Stimulated activated CD4-positive, alpha-beta T cell treated with anti-CD3 and anti-CD28 coated beads, TNF-alpha, amount 100 ng/mL, for 1 hour (primary cell): Measurements from ENCODE around the gene SLBP.
"Not testable (repeated sequence)": the region's sequence is repeated elsewhere in the genome, so short reads cannot be mapped to it uniquely, and the experiment has no call there.

Experiments
- DNase-seq, 3 donors: peaks; one replicate each; pipeline ENCODE4 v3.0.0-alpha.2; 2020; ENCODE audit warnings: low read depth in 3 of 3, low spot score in 1 of 3

Gene SLBP

DNA sequence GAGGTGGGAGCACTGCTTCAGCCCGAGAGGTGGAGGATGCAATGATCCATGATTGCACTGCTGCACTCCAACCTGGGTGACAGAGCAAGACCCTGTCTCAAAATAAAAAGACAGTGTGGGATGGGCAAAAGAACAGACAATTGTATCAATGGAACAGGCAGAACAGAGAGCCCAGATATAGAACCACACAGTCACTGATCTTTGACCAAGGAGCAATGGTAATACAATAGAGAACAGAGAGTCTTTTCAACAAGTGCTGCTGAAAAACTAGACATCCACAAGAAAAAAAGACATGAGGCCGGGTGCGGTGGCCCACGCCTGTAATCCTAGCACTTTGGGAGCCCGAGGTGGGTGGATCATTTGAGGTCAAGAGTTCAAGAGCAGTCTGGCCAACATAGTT is 33.9 kb downstream of the SLBP start:
- no peak for DNase-seq

DNA sequence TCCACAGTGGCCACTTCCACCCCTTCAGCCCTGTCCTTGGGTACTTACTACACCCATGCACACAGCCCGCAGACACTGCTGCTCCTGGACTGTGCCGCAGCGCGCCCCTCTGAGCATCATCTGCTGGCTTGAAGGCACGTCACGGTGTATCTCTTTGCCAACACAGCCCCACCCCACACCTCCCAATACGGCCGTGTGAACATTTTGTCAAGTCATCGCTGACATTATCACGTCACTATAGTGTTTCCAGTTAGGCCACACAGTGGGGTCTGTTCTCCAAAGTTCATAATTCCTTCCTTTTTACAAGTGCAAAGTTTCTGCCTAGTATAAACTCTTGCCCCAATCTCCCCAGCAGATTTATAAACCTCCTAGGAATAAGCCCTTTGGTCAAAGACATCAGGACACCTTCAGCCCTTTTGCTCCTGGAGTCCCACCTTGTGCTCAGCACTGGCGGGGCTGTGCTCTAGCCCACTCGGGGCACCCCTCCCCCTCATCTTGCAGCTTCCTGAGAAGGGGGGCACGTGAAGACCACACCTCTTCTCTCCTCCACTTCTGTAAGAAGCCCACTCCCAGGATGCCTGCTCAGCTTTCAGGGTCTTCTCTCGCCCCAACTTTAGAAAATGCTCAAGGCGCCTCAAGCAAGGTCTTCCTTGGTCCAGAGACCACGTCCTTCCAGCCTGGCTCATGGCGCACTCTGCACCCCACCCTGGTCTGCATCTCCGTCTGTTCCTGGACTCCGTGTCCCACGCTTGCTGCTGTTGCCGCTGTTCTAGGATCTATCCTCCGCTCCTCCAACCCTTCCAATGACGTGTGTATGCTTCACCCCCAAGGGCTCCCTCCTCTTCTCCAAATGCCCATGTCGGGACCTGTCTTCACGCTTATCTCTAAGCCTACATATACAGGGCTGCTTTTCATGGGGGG is 35.3 kb downstream of the SLBP start:
- DNase-seq: no peak

DNA sequence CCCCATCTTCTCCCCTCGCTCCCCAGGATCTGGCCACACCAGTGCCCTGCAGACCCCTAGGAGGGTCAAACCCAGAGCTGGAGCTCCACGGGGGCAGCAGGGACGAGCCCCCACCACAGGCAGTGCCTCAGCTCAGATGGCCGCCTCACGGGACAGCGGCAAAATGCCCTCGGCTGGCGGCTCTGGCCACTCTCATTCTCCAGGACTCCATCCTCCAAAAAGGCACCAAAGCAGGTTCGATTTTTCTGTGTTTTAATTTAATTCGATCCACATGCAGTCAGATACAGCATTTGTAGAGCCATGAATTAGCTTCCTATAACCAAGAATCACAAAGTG is 36.3 kb downstream of the SLBP start:
- DNase-seq: no peak

DNA sequence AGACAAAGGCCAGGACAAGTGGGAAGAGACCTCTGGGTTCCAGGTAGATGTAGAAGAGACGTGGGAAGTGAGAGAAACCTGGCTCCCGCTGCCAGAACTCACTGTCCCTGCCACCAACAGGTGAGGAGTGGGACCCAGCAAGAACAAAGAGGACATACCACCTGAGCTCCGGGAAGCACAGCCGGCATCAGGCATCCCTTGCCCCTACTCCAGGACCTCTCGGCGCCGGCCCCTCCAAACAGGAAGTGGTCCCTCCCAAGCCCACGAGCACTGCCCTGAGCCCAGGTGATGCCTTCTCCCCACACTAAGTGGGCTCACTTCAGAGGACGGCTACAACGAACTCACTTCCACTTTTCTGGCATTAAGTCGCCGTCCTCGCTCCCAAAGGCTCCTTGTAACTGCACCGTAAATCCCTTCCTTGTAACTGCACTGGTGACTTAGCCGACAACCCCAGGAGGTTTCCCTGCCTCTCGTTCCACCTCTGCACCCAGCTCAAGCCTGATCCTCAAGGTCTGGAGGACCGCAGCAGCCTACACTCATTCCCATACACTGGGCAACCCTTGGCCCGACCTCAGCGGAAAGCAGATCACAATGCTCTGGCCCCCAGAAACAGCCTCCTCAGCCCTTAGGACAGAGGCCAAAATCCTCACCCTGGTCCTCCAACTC is 36.9 kb downstream of the SLBP start:
- DNase-seq: no peak

DNA sequence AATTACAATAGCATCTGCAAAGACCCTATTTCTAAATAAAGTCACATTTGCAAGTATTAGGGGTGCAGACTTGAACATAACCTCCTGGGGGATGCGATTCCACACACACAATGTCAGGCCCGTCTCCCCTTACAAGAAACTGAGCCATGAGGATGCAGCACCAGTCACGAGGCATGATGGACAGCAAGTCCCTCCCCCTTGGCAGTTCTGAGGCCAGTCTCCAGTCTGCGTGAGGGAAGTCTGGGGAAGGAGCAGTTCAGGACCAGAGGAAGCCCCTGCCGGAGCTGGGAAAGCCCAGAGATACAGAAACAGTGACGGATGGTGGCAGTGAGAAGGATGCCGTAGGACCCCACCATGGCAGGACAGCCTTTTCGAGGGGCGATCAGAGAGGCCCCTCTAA is 37.4 kb downstream of the SLBP start:
- DNase-seq: no peak

DNA sequence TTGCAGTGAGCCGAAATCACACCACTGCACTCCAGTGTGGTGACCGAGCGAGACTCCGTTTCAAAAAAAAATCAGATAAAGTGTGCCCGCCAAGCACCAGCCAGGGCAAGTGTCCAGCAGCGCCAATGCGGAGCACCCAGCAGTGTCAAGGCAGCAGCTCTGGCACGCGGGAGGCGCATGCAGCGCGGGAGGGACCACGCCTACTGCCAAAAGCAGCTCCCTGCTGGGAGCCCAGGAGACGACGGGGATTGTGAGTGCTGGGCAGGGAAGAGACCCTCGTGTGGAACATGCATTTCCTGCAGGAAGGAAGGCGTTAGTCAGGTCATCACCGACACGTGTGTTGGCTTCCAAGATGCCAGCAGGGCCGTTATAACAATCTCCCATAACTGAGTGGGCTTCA is 38.4 kb downstream of the SLBP start:
- DNase-seq: no peak

DNA sequence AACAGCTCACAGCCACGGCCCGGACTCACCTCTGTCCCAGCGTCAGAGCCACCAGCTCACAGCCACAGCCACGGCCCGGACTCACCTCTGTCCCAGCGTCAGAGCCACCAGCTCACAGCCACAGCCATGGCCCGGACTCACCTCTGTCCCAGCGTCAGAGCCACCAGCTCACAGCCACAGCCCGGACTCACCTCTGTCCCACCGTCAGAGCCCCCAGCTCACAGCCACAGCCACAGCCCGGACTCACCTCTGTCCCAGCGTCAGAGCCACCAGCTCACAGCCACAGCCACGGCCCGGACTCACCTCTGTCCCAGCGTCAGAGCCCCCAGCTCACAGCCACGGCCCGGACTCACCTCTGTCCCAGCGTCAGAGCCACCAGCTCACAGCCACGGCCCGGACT is 41.1 kb downstream of the SLBP start:
- not testable (repeated sequence) for DNase-seq

DNA sequence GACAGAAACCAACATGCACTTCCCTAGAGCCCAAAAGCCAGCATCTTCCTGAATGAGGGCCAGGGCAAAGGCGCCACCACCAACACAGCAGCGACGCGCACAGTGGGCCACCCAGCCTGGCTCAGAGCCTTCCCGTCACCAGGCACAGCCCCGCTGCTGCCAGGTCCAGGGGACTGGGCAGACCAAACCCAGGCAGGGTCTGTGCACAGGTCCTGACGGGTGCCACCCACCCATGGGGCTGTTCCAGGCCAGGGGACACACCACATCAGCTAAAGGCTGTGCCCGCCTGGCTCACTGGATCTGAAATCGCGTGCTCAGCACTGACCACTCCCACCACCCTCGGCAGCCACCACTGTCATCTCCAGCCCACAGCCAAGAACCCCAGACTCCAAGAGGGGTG is 41.8 kb downstream of the SLBP start:
- DNase-seq: no peak

DNA sequence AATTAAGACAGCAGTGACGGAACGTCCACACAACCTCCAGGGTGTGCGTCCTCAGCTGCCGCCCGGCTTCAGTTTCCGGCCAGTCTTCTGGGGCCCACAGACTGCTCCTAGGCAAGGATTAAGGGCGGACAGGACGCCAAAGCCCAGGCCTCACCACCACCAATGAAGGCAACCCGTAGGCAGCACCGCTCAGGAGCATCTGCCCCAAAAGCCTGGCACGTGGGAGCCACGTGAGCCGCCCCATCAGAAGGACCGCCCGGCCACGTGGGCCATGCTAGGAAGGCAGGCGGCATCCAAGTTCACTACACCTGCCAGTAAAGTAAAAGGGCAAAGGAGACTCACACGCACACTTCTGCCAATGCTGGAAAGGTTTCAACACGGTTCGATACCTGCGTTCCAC is 42.3 kb downstream of the SLBP start:
- DNase-seq: no peak

DNA sequence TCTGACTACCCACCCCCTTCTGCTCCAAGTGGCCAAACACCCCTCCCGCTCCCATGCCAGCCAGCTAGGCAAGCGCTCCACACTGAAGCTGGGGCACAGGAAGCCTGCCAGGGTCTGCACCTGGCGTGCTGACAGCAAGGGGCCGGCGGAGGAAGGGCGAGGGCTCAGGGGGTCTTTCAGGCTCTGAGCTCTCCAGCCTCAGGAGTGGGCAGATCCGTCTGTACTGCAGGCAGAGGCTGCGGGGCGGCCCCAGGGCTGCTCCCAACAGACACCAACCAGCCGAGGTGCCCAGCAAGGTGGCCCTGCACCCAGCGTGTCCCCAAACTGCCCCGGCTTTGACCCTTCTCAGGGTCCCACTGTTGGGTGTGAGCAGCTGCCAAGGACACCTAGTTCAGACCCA is 42.8 kb downstream of the SLBP start:
- no peak for DNase-seq

DNA sequence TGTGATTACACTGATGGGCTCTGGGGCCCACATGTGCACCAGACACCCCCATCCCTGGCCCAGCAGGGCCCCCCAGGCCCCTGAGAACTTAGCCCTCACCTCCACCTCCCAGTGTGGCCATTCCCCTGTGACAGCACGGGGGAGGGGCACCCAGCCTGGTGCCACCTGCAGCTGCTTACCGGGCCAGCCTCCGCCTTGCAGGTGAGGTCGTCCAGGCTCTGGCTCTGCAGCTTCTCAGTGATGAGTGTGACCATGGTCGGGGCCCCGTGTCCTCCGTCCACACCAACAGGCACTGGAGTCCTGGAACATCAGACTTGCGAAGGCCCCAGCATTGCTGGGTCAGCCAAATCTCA is 43.7 kb downstream of the SLBP start:
- no peak for DNase-seq

DNA sequence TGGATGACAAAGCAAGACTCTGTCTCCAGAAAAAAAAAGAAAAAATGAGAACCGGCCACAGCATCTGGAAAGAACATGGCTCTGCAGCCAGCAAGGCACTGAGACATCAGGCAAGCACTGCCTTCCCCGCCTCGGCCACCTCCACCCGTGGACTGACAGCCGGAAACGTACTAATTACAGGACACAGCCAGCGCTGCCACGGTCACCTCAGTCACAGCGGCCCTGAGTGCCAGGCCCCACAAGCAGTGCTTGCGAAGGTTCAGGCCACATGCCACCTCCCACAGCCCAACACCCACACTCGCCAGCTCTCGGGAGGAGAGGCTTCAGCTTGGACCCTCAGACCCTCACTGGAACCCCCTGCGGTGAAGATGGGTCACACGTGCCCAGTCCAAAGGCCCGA is 44.8 kb downstream of the SLBP start:
- DNase-seq: no peak

DNA sequence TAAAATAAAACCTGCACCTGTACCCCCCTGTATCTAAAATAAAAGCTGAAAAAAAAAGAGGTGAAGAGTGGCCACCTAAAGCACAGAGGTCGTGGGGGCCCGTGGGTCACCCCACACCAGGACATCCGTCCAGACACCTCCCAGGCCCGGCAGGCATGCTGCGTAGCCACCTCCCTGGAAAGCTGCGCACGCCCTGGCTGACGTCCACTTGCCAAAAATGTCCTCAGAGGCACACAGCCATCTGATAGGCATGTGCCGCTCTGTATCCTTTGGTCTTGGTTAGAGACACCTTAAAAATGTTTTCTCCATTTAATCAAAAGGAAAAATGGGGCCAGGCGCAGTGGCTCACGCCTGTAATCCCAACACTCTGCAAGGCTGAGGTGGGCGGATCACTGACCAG is 45.7 kb downstream of the SLBP start:
- no peak for DNase-seq

DNA sequence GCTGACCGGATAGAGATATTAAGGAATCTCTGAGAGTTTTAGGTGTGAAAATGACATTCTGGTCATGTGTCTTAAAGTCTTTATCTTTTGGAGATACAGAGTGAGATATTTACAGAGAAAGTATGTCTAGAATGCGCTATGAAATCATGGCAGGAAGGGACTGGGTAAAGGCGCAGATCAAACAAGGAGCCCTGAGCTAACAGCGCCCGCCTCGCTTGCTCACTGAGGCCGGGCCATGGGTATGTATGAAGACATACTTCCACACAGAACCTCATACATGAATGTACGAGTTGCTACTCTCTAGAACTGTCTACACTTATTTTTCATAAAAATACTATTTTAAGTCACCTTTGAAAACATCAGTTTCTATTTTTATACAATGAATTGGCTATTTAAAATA is 48.0 kb downstream of the SLBP start:
- no peak for DNase-seq

DNA sequence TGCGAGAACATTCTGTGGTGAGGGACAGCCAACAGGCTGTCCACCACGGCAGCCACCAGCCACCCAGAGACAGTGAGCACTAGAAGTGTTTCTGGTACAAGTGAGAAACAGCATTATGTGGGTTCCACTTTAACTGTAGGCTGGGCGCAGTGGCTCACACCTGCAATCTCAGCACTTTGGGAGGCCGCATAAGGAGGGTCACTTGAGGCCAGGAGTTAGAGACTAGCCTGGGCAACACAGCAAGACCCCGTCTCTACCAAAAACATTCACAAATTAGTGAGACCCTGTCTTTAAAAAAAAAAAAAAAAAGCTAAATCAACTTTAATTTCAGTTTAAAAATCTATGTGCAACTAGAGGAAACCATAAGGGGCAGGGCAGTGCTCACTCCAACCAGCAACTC is 48.6 kb downstream of the SLBP start:
- DNase-seq: no peak

DNA sequence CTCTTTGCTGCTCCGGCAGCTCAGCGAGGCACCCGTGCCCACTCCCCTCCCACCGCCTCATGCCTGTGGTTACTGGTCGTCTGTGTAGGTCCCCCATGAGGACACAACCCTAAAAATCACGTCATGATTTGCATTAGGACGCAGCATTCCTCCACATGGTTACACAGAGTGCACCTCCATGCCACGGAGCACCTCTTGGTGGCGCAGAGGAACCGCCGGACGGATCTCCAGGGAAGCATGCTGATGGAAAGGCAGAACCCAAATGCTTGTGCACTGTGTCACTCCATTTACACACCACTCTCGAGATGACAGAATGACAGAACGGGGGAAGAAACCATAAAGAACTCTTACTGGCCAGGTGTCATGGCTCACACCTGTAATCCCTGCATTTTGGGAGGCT is 50.4 kb downstream of the SLBP start:
- DNase-seq: no peak

DNA sequence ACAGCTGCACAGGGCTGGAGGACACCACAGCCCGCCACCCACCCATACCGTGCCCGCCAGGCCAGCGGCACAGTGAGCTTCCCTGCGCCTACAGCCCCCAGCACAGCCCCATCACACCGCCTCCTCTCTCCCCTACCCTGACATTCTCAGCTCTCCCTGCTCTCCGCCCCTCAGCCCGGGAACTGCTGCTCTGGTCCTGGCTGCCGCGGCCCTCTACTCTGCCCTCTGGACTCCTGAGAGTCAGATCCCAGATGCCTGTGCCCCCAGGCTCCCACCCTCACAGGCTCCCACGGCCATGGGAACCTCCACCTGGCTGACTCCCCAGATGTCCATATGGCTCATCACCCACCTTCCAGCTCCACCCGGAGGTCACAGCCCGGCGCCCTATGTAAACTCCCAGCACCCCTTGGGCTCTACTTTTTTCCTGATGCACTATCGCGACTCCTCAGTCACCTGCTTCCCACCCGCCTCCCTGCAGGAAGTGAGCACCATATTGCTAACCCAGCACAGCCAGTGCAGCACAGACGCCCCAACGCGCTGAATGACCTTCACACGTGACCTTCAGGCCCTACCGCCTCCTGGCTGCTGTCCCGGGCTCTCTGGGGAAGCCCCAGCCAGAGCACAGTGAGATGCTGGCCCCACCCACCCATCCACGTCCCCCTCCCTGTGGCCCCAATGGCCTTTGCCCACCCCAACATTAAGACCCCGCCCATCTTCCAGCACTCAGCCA is 51.0 kb downstream of the SLBP start:
- no peak for DNase-seq

DNA sequence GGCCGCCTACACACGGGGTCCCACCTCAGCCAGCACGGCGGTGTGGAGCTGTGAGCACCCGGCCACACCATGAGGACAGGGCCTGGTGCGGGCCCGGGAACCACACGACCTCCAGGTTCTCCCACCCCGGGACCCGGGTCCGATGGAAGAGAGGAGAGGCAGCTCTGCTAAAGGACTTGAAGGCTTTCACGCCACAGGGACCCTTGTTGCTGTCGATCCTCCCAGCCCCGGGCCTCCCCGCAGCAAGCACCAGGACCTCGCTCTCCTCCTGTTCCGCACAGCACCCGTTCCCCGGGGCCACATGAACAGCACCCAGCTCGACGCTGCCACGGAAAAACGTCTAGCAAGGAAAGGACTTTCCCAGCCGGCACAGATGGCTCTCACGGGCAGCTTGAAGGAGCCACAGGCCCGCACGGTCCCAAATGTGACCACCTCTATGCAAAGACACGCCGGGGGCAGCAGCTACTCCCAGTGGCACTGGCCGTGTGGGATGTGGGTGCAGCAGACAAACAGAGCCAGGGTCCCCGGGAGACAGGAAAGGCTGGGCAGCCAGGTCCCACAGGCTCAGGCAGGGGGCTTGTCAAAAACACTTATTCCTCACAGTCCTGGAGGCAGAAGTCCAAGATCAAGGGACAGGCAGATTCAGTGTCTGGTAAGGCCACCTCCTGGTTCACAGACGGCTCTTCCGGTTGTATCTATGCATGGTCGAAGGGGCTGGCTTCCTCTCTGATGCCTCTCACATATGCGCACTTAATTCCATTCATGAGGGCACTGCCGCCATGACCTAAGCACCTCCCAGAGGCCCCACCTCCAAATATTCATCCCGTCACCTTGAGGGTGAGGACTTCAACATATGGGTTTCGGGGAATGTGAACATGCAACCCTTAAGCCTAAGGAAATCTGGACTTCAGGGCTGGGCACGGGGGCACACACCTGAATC is 52.7 kb downstream of the SLBP start:
- no peak for DNase-seq

DNA sequence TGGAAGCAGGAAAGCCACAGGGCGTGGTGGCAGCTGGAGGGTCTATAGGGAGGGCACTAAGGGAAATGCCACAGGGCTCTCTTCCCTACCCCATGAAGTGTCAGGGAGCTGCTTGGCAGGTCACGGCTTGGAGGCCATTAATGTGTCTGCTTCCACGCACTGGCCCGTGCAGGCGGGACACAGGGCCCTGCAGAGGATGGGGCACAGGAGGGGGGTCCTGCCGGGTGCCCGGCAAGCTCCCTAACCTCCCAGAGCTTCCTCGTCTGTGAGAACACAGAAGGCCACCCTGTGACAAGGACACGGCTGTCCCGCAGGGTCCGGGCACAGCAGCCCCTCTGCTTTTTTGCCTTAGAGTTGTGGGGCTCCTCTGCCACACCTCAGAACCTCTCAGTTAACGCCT is 53.5 kb downstream of the SLBP start:
- no peak for DNase-seq

DNA sequence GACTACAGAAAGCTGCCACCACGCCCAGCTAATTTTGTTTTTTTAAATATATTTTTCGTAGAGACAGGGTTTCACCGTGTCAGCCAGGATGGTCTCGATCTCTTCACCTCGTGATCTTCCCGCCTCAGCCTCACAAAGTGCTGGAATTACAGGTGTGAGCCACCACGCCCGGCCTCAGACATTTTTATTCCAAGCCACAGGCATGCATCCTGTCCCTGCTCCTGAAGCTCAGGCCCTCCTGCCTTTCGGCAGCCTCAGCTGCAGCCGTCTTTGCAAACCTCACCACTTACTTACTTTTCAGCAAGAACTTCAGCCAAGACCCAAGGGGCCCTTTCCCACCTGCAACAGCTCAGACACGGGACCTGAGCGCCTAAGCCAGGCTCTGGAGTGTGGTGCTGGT is 54.0 kb downstream of the SLBP start:
- no peak for DNase-seq

DNA sequence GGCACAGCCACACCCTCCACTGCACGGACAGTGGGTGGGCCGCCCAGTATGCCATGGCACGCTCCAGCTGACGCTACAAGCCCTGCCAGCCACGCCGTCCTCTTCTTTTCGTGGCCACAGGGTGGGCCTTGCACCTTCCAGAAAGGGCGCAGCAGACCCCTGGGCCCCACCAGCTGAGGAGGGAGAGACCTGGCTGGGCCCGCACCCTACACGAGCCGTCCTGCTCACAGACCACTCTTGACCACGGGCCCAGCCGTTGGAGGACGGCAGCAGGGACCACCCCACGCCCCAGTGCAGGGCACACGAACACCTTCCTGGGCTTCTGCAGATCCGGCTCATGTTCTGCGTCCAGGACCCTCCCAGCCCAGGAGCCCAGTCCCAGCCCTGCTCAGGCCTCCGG is 55.1 kb downstream of the SLBP start:
- DNase-seq: no peak
